T-helper 22 cell (primary cell): ENCODE measurements around the gene NANP.
"Not testable (repeated sequence)": the region's sequence is repeated elsewhere in the genome, so short reads cannot be mapped to it uniquely, and the experiment has no call there.

Experiments used
- DNase-seq: peaks from one replicate; pipeline ENCODE4 v3.0.0-alpha.2; 2020; ENCODE audit warnings: low read depth

Gene NANP

GRCh38 chr20:25606094-25606695 lies 17.6 kb downstream of the NANP start:
- no peak for DNase-seq

GRCh38 chr20:25605148-25605547 lies 18.7 kb downstream of the NANP start:
- no peak for DNase-seq

- DNase-seq = no peak
Measured at GRCh38 chr20:25604611-25605010, 19.2 kb downstream of the NANP start.

GRCh38 chr20:25602914-25603309 lies 20.9 kb downstream of the NANP start:
- DNase-seq = not testable (repeated sequence)

- not testable (repeated sequence) for DNase-seq
Measured at GRCh38 chr20:25602191-25602913, 21.5 kb downstream of the NANP start.

- no peak for DNase-seq
Measured at GRCh38 chr20:25601659-25602058, 22.2 kb downstream of the NANP start.

GRCh38 chr20:25600632-25601031 lies 23.2 kb downstream of the NANP start:
- DNase-seq = no peak

GRCh38 chr20:25592135-25592852 lies 31.5 kb downstream of the NANP start:
- no peak for DNase-seq

GRCh38 chr20:25590778-25591177 lies 33.0 kb downstream of the NANP start:
- DNase-seq = not testable (repeated sequence)

GRCh38 chr20:25588491-25588890 lies 35.3 kb downstream of the NANP start:
- DNase-seq = no peak

- DNase-seq = no peak
Measured at GRCh38 chr20:25587536-25587935, 36.3 kb downstream of the NANP start.

- no peak for DNase-seq
Measured at GRCh38 chr20:25586877-25587276, 36.9 kb downstream of the NANP start.

- DNase-seq = no peak
Measured at GRCh38 chr20:25584905-25585704, 38.7 kb downstream of the NANP start, which contains the start of gene NINL. Gene NINL, minus strand, starts transcription at chr20:25585531. Its CDS starts 58,944 bp downstream, at chr20:25526587.

- not testable (repeated sequence) for DNase-seq
Measured at GRCh38 chr20:25583607-25584006, 40.2 kb downstream of the NANP start.

GRCh38 chr20:25580711-25581110 lies 43.1 kb downstream of the NANP start:
- DNase-seq = no peak

- DNase-seq = no peak
Measured at GRCh38 chr20:25579081-25579770, 44.6 kb downstream of the NANP start.

- DNase-seq = no peak
Measured at GRCh38 chr20:25576783-25577530, 46.9 kb downstream of the NANP start.

- DNase-seq = no peak
Measured at GRCh38 chr20:25574411-25574810, 49.4 kb downstream of the NANP start.

- DNase-seq = no peak
Measured at GRCh38 chr20:25573288-25574251, 50.2 kb downstream of the NANP start.

- no peak for DNase-seq
Measured at GRCh38 chr20:25571817-25572216, 52.0 kb downstream of the NANP start.
